ENCODE measurements around the gene FAT1.

DNA sequence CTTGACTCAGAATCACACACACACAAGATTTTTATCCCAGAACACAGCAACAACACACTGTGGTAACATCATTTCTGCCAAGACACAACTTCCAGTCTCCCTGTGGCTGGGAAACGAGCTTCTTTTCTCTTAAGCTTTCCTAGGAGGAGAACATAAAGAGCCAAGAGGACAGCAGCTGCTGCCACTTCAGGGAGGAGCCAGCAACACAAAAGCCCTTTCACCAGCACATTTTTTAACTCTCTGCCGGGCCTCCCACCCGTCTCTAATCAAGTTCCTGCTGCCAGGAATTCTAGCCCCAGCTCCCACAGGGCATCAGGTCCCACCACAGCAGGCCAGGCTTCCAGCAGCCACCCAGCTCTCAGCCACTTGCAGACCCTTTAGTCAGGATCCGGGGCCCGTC, 22.4 kb downstream of the FAT1 start:
- TF ChIP-seq, protein P1, sequence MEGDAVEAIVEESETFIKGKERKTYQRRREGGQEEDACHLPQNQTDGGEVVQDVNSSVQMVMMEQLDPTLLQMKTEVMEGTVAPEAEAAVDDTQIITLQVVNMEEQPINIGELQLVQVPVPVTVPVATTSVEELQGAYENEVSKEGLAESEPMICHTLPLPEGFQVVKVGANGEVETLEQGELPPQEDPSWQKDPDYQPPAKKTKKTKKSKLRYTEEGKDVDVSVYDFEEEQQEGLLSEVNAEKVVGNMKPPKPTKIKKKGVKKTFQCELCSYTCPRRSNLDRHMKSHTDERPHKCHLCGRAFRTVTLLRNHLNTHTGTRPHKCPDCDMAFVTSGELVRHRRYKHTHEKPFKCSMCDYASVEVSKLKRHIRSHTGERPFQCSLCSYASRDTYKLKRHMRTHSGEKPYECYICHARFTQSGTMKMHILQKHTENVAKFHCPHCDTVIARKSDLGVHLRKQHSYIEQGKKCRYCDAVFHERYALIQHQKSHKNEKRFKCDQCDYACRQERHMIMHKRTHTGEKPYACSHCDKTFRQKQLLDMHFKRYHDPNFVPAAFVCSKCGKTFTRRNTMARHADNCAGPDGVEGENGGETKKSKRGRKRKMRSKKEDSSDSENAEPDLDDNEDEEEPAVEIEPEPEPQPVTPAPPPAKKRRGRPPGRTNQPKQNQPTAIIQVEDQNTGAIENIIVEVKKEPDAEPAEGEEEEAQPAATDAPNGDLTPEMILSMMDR (IDR thresholded peaks at IDR 0.05): no peak
- TF ChIP-seq POLR2A (IDR thresholded peaks at IDR 0.05): no peak
- no peak for TF ChIP-seq POLR2AphosphoS5 (IDR thresholded peaks at IDR 0.05)
- TF ChIP-seq EP300 (IDR thresholded peaks at IDR 0.05): no peak
